MM.1S (cell line): ENCODE data around the gene CPA3.

Source experiments
- CTCF ChIP-seq: fragments of 300-600 bp; sonication (generic); IDR thresholded peaks from 2 replicates; pipeline ENCODE4 v1.5.1; 2016; ENCODE audit warnings: antibody characterized with exemption, low read length, mixed read lengths
- EZH2 ChIP-seq: fragments of 300-600 bp; sonication (generic); optimal IDR thresholded peaks from 2 replicates; pipeline ENCODE3; 2017; ENCODE audit warnings: low read depth, mild to moderate bottlenecking, antibody characterized with exemption, low read length, mixed read lengths
- EZH2phosphoT487 ChIP-seq: fragments of 300-600 bp; sonication (generic); IDR thresholded peaks from 2 replicates; pipeline ENCODE4 v1.6.1; 2018; ENCODE audit warnings: antibody characterized with exemption, low read length

GRCh38 chr3:148840451-148840850 lies 24.6 kb upstream of the CPA3 start:
- TF ChIP-seq CTCF = no peak
- no peak for TF ChIP-seq EZH2
- no peak for TF ChIP-seq EZH2phosphoT487
